Stimulated activated CD4-positive, alpha-beta T cell treated with anti-CD3 and anti-CD28 coated beads, Interleukin-15, amount 100 ng/mL, for 48 hours (primary cell): ENCODE data around the gene TPK1.

ENCODE experiments used
- DNase-seq, 2 donors: peaks; one replicate each; pipeline ENCODE4 v3.0.0-alpha.2; 2020; ENCODE audit warnings: low read depth in 2 of 2

TPK1 gene

DNA sequence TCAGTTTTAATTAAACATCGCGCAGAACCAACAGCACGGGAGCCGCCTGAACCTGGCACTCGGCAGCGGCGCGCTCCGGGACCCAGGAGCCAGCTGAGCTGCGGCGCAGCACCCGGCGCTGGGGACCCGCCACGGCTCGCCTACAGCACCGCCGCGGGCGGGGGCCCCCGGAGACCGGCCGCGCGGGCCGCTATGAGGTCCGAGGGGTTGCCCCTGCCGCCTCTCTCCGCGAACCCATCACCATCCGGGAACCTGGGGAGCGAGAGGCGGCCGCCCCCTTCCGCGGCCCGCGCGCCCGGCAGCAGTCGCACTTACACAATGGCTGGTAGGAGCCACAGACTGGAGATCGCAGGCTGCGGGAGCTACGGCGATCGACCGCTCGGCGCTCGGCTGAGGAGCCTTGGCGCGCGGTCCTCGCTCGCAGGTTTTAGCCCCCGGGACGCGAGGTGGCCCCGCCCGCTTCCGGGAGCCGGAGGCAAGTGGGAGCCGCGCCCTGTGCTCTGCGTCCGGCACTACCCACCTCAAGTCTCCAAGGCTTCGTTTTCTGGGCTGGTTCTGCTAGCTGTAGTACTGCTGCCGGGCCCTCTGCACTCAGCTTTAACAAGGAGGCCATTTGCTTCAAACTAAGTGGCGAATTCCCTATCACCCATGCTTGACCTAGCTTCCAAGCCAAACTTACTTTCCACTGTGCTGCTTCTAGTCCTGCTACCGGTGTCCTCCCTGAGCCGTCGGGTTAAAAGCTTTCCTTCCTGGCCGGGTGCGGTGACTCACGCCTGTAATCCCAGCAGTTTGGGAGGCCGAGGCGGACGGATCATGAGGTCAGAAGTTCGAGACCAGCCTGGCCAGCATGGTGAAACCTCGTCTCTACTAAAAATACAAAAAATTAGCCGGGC lies at the start of gene TPK1:
TPK1 (minus strand) TSS at position 402 of the 893 bp plus-strand sequence. CDS start 451 bp downstream, outside the sequence.
- peak; percentile 81 to 86 for DNase-seq

DNA sequence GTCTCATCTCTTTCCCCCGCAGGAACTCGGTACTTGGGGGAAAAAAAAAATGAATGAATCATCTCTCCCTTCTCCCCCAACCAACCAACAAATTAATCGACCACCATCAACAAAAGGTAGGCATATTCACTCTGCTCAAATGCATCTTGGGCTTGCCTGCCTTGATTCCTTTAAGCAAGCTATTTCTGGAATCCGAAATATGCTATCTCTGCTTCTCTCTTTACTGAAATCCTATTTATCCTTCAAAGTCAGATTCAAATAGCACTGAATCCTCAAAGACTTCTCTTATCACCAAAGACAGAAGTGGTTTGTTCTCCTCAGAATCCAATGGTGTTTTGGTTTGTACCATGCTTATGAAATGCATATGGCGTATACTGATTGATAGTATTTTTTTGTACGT lies 49.6 kb upstream of the TPK1 start:
- no peak for DNase-seq

DNA sequence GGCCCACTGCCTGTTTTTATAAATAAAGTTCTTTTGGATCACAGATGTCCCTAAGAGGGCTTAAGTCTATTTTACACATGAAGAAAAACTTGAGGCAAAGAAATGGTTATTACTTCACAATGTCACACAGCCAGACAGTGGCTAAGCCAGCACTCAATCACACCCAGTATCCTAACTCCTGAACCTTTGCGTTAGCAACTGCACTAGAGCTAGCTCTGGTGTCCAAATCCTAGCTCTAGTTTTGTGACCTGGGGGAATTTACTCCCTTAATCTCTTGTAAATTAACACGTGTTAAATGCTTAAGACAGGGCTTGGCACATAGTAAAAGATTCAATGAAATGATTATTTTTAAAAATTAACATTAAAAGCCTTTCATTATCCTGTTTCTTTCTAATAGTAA lies 49.0 kb upstream of the TPK1 start:
- no peak for DNase-seq

DNA sequence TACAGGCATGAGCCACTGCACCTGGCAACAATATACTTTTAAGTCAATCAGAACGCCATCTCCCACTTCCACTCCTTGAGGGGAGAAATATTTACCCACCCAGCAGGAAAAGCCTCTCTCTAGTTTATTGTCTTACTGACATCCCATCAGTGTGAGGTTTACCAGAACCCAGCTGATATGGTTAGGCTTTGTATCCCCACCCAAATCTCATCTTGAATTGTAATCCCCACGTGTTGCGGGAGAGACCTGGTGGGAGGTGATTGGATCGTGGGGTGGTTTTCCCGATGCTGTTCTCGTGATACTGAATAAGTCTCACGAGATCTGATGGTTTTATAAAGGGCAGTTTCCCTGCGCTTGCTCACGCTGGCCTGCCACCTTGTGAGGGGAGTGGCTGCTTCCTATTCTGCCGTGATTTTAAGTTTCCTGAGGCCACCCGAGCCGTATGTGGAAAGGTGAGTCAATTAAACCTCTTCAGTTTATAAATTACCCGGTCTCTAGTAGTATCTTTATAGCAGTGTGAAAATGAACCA lies 37.5 kb upstream of the TPK1 start:
- DNase-seq: no peak

DNA sequence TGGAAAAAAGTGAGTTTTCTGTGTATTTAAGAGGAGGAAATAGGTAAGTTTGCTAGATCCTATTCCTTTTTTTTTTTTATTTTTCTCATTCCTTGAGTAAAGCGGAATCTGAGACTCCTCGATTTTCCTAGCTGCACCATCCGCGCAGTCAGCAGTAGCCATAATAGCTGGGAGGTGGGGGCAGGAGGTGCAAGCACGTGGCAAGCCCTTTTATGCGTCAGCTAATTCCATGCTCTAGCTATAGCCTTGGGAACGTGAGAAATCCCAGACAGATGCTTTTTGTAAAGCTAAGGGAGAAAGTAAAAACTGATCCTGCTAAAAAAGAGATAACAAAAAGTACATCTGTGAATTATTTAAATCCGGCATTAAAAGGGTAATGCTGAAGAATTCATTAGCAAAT lies 33.2 kb upstream of the TPK1 start:
- DNase-seq: no peak

DNA sequence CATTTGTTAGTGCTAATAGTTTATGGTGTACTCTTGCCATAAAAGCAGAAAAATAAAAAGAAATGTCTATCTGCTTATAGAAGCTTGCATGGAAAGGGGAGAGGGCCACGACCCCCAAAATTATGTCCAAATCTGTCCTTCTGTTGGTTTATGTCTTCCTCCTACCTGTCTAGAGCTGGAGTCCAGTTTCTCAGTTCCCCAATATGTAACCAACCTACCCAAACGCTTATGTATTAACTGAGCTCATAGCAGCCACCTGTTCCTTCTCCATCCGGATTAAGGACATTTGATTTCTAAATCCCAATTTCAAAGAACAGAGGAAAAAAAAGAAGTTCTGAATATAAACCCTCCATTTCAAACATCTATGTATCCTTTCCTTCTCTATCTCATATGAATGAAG lies 30.3 kb upstream of the TPK1 start:
- no peak for DNase-seq

DNA sequence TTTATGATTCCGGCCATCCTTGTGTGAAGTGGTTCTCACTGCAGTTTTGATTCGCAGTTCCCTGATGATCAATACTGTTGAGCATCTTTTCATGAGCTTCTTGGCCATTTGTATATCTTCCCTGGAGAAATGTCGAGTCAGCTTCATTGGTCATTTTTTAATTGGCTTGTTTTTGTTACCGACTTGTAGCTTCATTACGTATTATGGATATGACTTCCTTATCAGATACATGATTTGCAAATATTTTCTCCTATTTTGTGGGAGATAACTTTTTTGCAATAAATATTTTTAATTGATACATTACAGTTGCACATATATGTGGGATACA lies 27.4 kb upstream of the TPK1 start:
- no peak for DNase-seq

DNA sequence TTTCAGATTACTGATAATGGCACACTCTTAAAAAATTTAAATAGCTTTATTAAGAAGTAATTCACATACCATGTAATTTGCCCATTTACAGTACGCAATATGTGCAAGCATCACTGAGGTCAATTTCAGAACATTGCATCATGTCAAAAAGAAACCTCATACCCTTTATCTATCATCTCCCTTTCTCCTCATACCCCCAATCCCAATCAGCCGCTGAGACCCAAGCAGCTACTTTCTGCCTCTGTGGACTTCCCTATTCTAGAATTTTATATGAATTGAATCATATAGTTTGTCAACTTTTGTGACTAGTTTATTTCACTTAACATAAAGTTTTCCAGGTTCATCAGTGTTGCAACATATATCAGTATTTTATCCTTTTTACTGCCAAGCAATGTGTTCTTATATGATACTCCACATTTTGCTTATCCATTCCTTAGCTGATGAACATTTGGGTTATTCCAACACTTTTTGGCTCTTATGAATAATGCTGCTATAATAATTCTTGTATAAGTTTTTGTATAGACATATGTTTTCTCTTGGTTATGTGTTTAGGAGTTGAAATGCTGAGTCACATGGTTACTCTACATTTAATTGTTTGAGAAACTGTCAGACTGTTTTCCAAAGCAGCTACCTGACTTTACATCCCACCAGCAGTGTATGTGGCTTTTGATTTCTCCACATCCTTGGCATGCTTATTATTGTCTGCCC lies 26.9 kb upstream of the TPK1 start:
- DNase-seq: no peak

DNA sequence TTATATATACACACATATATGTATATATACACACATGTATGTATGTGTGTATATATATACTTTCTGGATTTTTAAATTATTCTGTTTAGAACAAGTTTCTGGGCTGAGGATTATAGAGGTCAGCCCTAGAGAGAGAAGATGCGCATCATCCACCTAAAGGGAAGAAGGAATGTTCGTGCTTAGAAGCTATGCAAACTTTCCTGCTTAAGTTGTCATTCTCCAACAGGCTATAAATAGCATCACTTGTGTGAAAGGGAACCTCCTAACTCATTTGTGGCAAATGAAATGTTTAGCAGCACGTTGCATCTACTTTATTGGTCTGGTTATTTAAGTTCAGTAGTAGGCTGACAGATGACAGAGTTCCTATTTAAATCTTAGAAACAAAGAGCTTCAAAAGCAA lies 23.9 kb upstream of the TPK1 start:
- no peak for DNase-seq

DNA sequence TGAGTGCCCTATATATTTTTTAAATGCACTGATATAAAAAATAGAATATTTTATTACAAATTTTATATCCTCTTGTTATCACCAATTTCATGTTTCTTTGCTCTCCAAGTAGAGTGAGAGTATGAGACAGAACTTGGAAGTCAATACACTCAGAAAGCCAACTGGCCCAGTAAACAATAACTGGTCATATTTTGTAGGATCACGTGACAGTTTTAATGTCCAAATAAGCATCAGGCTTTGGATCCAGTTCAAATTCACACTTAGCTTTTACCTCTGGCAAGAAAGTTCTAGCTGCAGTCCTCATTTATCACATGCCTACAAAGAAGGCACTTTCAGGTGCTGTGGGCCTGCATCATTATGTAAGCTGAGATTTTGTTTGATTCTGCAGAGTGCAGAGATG lies 21.6 kb upstream of the TPK1 start:
- no peak for DNase-seq

DNA sequence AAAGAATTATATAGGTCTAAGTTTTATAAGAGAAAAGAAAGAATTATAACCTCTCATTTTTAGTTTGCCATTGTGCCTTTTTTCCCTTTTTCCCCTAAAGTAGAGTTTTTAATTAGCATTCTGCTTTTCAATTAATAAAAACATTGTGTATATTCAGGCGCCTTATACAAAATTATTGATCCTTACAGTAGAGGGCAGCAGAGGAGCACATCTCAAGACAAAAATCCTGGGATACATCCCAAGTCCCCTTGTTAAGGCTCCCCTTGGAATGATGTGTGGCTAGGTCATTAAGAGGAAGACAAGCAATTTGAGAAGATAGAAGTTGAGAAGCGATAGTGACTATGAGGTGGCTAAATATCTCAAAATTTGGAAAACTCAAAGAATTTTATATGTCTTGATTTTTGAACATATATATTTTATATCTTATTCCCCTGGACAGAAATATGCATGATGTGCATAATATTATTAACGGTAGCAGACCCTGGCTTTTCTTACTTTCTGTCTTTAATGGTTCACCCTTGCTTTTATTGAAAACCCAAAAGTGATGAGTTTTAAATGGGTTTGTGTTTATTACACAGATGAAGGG lies 19.1 kb upstream of the TPK1 start:
- no peak for DNase-seq

DNA sequence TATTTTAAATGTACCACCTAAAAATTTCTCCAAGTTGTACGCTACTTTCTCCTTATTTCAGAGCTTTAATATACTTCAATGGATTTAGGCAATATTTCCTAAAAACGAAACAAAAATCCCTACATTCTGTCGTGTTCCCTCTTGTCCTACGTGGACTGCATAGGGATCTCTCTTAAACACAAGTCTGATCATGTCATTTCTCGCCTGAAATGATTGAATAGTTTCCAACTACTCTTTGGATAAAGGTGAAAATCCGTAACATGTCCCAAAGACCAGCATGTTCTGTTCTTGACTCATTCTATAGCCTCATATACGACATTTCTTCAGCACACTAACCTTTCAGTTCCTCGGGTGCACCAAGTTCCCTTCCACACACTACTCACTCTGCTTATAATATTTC lies 17.7 kb upstream of the TPK1 start:
- no peak for DNase-seq

DNA sequence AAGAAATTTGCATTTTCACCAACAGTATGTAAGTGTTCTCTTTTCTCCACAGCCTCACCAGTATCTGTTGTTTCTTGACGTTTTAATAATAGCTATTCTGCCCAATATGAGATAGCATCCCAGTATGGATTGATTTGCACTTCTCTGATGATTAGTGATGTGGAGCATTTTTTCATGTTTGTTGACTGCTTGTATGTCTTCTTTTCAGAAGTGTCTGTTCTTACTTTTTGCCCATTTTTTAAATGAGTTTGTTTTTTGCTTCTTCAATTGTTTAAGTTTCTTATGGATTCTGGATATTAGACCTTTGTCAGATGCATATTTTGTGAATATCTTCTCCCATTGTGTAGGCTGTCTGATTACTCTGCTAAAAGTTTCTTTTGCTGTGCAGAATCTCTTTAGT lies 12.2 kb upstream of the TPK1 start:
- no peak for DNase-seq

DNA sequence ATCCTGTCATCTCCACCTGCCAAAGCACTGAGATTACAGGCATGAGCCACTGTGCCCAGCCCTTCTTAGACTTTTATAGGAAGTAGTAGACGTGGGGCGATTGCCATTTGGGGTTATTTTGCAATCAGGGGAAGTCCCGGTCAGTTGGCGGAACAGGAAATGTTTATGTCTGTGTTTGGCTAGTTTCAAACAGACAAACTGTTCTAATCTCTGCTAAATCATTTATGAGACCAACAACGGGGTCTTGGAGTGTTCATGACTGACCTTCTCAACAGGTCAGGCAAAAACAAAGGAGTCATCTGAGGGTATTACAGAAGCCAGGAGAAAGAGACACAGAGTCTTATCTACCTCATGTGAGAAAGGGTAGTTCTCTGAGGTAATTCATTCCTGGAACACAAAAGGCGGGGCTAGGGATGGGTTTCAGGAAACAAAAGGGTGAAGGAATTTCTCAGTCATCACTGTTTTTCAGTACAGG lies 6.6 kb upstream of the TPK1 start:
- peak in 1 of 2 donors; percentile 10 for DNase-seq

DNA sequence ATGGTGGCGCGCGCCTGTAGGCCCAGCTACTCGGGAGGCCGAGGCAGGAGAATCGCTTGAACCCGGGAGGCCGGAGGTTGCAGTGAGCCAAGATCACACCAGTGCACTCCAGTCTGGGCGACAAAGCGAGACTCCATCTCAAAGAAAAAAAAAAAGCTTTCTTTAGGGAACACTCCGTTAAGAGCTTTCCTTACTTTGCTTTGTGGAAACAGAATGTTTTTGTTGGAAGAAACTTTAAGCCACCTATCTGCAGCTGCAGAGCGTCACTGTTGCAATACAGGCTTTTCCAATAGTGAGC lies 641 bp upstream of the TPK1 start:
- DNase-seq: no peak

DNA sequence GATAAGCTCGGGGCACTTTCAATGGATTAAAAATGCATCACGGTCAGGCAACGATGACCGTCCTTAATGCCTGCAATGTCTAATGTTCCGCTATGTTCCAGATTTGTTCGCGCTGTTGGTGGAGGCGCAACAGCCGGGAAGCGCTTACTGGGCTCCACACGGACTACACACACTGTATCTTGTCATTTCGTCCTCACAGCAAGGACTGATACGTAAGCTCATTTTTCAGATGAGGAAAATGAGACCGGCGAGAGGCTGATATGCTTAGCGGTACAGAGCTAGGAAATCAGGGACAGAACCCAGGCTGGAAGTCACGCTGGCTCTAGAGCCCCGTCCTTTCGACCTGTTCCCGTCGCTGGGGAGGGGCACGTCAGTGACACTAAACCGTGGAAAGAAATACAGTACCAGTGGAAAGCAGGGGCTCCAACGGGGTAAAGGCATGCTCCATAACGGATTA lies 670 bp downstream of the TPK1 start:
- DNase-seq: peak in 1 of 2 donors; percentile 10

DNA sequence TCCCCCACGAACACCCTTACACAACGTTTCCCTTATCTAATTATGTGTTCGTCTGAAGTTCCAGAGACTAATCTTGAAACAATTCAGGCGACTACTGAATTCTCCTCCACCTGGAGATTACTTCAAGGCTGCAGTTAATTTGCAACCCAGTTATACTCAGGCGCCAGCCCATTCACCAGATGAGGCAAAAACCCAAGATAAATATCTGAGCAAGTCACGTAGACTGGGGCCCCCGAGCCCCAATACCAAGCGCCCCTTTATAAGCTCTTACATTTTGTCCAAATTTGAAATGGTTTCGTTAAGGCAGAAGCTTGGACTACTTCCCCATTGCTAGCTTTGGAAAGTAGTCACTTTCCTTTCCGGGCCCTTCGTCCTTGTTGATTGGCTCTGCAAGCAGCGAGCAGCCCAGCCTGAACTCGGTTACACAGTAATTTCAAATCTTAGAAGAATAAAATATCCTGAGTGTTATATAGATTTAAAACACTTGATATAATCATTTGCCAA lies 1.2 kb downstream of the TPK1 start:
- peak in 1 of 2 donors; percentile 16 for DNase-seq

DNA sequence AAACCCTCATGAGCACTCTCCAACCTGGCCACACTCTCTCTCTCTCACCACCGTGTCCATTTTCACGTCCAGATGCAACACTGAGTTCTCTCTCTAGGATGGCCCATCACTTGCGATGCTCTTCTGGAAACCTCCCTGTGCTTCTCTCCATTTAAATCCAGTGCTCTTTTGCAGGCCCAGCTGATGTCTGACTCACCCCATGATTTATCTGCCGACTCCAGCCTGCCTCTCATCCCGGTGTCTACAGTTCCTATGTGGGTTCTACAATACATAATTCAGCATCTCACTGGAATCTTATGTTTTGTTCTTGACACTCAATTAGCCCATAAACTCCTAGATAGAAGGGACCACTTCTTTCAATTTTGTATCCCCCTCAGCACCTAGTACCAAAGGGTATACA lies 5.0 kb downstream of the TPK1 start:
- no peak for DNase-seq

DNA sequence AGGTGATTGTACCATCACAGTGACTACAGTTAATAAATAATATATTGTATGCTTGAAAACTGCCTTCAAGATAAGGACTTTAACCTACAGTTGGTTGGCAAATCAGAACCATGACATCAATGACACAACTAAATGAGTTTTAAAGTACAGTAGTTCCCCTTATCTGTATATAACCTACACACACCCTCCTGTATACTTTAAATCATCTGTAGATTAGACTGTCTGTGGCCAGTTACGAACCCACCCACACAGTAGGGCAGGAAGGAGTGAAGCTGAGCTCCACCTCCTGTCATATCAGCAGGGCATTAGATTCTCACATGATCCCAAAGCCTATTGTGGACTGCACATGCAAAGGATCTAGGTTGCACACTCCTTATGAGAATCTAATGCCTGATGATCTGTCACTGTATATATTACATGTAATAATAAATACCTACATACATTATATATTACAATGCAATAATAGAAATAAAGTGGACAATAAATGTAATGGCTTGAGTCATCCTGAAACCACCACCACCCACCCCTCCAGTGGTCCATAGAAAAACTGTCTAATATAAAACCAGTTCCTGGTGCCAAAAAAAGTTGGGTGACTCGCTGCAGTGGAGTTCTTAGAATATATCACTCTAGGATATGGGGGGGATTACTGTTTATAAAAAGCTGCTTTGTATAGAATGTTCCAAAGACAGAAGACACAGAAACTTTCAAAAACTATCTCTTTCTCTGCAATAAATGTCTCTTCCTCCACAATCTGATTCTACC lies 5.6 kb downstream of the TPK1 start:
- DNase-seq: no peak

DNA sequence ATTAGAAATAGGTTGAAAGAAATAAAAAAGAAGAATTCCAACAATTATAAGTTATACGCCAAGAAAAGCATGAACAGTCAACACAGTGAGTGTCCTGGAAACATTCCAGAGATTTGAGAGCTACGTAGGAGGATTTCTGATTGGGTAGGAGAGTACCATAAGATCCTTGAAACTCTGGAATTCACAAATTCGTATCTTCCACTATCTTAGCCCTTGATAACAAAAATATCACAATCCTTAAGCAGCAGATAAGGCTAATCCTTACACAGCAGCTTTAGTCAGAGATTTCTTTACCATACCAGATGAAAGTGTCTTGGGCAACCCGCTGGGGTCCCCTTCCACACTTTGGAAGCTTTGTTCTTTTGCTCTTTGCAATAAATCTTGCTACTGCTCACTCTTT lies 8.2 kb downstream of the TPK1 start:
- DNase-seq: no peak

DNA sequence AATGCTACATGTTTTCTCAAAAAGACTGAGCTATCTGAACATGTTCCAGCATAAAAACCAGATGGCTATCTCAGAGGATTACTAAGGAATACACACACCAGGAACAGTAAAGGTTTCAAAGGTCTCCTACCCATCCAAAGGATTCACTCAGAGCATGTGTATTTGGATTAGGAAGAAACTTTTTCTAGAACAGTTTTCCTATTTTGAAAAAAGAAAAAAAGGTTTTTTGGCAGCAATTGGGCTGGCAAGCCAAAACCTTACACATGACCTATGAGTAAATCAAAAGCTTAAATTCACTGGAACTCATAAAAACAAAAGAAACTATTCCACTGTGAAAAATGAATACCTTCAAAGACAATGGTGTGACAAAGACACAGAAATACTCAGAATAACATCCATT lies 9.6 kb downstream of the TPK1 start:
- no peak for DNase-seq

DNA sequence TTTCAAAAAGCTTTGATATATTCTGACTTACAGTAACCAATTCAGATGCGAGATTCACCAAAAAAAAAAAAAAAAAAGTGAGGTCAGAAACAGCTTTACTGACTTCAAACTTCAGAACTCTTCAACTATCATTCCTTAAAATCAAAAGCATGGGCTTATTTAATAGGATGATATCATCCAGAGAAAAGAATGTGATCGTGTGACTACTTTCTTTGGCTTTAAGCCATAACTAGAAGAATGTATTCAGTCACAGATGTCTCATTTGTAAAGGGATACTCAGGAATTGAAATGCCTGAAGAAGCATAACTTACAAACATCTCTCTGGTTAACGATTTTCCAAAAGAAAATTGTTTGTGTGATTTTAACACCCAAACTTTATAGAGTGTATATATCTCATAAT lies 11.5 kb downstream of the TPK1 start:
- no peak for DNase-seq
